ENCODE results near the gene ZIC4. TPM values are rescaled to one million over a fixed set of nuclear protein-coding genes. Genes with fewer than 3 reads are reported as not detected.

ZIC4 gene
- total RNA-seq, 2 donors from 2014 or later, result not detected

DNA sequence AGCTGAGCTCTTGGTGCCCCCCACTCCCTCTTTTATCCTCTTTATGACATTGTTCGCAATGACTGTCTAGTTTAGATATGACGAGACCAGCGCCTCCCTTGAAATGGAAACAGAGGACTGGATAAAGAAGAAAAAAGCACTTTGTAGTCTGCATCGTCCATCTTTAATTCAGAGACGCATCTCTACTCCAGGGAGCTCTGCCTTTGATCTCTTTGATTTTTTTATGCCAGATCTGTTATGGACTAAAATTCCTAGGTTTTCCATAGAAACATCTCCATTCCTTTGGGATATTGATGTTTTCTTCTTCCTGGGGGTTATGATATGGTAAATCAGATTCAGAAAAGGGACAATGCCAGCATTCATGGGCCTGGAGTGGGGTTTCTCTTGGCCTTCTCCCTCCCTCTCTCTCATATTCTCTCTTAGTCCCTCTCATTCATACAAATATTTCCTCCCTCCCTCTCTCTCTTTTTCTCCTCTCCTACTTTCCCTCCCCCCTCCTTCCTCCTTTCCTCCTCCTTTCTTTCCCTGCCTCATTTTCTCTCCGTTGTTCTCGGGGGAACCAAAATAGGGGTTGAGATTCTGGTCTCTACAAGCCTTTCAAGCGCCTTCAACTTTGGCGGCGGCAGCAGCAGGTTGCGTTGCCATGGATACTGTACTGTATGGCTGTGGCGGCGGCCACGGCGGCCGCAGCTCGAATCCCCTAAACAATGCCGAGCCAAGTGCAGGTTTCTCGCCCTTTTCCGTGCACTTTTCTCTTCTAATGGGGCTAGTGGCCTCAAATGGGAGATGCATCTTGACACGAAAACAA, 45.5 kb downstream of the ZIC4 start:
- Histone ChIP-seq H3K9me3 (no peaks in the 10 kb centered on the region), H3K36me3 (no peaks in the 10 kb centered on the region), H3K4me3 (no peak overlapping the region), H3K4me1 (no peaks in the 10 kb centered on the region), H3K27me3 (peaks cover 59% of the 10 kb centered on the region), H3K9ac (ENCODE audit: low read depth in 2 of 2, low read length in 2 of 2) (no peak overlapping the region), H3K27ac (no peak overlapping the region)
- DNase-seq, result no peak
- TF ChIP-seq, protein P1, sequence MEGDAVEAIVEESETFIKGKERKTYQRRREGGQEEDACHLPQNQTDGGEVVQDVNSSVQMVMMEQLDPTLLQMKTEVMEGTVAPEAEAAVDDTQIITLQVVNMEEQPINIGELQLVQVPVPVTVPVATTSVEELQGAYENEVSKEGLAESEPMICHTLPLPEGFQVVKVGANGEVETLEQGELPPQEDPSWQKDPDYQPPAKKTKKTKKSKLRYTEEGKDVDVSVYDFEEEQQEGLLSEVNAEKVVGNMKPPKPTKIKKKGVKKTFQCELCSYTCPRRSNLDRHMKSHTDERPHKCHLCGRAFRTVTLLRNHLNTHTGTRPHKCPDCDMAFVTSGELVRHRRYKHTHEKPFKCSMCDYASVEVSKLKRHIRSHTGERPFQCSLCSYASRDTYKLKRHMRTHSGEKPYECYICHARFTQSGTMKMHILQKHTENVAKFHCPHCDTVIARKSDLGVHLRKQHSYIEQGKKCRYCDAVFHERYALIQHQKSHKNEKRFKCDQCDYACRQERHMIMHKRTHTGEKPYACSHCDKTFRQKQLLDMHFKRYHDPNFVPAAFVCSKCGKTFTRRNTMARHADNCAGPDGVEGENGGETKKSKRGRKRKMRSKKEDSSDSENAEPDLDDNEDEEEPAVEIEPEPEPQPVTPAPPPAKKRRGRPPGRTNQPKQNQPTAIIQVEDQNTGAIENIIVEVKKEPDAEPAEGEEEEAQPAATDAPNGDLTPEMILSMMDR (IDR thresholded peaks at IDR 0.05), result no peak
- intact Hi-C loops (cut with DNase I), result no loop called here

DNA sequence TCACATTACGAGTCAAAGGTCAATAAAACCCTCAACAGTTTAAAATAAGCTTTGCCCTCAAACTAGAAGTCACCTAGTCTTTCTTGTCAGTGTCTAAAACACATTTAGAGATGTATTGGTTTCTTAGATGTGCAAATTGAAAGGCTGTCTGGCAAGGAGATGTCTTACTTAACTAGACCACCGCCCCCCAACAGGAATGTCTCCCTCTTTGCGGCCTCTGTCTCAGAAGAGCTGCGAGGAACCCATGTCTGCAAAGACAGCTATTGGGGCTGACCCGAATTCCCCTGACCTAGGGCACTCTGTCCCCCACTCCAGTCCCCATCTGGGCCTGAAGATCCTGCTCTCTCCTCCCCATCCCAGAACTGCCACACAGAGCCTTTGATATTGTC, 46.3 kb downstream of the ZIC4 start:
- intact Hi-C loops (cut with DNase I), result no loop called here
- H3K9ac ChIP-seq (ENCODE audit: low read depth in 2 of 2, low read length in 2 of 2), result no peak overlapping the region
- TF ChIP-seq, protein P1 (IDR thresholded peaks at IDR 0.05), result no peak
- no peaks in the 10 kb centered on the region for H3K9me3 ChIP-seq
- peaks cover 58% of the 10 kb centered on the region for H3K27me3 ChIP-seq
- H3K4me3 ChIP-seq, result no peak overlapping the region
- H3K27ac ChIP-seq, result no peak overlapping the region
- DNase-seq, result no peak
- H3K36me3 ChIP-seq, result no peaks in the 10 kb centered on the region
- no peaks in the 10 kb centered on the region for H3K4me1 ChIP-seq

DNA sequence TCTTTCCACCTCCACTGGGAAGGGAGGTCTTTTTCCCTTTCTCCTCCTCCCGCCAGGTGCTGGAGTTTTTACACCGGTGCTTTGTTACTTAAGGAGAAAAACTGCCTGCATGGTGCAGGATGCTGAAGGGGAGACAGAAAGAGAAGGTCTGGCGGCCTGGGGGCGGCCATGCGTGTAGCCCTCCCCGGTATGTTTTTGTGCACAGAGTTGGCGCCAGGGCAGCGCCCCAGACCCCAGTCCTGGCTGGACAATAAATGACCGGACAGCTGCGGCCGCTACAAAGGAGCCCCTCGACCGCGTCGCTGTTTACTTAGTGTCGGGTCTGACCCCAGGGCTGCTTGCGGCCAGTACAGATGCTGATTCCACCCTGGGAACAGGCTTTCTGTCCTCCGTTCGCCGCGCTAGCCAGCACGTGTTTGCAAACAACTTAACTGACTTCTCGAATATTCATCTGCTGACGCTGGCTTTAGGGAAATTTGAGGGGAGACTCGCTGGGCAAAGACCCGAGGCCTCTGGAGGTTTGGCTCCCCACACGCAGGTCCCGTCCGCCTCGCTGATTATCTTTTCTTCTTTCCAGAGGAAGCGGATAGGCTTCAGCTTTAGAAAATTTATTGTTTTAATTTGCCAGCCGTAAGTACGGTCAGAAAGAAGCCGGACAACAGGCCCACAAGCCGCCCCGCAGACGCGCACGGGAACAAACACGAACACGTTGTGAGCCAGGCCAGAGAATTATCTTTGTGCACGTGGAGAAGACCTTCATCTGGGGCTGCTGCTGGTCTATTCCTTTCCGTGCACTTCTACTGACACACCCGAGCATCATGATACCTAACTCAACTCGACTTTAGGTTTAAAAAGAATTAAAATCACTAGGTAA, 46.9 kb downstream of the ZIC4 start:
- DNase-seq, result no peak
- H3K36me3 ChIP-seq, result no peaks in the 10 kb centered on the region
- H3K27ac ChIP-seq, result no peak overlapping the region
- H3K4me1 ChIP-seq, result no peaks in the 10 kb centered on the region
- TF ChIP-seq, protein P1 (IDR thresholded peaks at IDR 0.05), result no peak
- no peak overlapping the region for H3K4me3 ChIP-seq
- H3K27me3 ChIP-seq, result peaks cover 65% of the 10 kb centered on the region
- H3K9me3 ChIP-seq, result no peaks in the 10 kb centered on the region
- intact Hi-C loops (cut with DNase I), result no loop called here
- H3K9ac ChIP-seq (ENCODE audit: low read depth in 2 of 2, low read length in 2 of 2), result no peak overlapping the region

DNA sequence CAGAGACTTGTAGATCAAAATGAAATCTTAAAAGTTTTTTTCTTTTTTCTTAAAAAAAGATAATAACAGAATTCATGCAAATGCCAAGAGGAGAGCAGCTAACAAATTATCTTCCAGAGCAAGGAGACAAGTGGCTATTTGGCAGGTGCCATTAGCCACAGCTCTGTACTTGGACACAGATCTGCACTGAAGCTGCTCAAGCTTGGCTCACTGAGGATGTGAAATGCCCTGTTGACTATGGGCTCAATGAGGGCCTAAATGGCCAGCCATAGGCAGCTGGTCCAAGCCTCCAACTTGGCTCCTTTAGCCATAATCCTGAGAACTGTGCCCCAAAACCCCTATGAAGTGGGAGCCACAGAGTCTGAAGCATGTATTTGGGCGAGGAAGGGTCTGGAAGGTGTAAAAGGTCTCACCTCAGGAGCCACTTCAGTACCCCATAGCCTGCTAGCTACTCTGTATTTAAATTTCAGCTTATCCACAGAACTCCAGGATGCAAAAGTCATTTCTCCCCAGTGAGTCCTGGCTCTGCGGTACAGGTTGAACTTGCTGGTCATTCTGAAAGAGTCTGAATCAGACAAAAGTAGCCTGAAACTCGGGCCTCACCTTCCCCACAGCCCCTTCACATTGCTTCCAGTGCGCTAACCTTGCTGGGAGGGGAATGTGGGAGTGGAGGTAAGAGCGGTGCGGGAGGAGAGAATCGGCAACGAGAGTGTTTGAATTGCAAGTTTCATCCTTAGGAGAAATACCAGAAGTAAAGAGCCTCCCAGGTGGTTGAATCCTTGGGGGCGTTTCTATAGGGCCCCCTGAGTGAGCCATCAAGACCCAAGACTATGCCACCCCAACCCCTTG, 48.0 kb downstream of the ZIC4 start:
- TF ChIP-seq, protein P1 (IDR thresholded peaks at IDR 0.05), result no peak
- Histone ChIP-seq H3K27me3 (peaks cover 66% of the 10 kb centered on the region), H3K36me3 (no peaks in the 10 kb centered on the region), H3K27ac (no peak overlapping the region), H3K9me3 (no peaks in the 10 kb centered on the region), H3K4me3 (no peak overlapping the region), H3K4me1 (no peaks in the 10 kb centered on the region), H3K9ac (ENCODE audit: low read depth in 2 of 2, low read length in 2 of 2) (no peak overlapping the region)
- intact Hi-C loops (cut with DNase I), result no loop called here
- no peak for DNase-seq

All from colonic mucosa (tissue), 4 donors.